ENCODE data around the gene TTLL11. TPM values are rescaled to one million over a fixed set of nuclear protein-coding genes. Genes with fewer than 3 reads are reported as not detected.

The TTLL11 gene
- total RNA-seq, 2 donors from 2014 or later = 11.7 to 11.9 TPM

GRCh38 chr9:121814594-121814993 lies 278.5 kb downstream of the TTLL11 start:
- Histone ChIP-seq H3K9me3 (no peaks in the 10 kb centered on the region), H3K36me3 (no peaks in the 10 kb centered on the region), H3K27me3 (replicated peaks; ENCODE audit: insufficient read depth) (no peaks in the 10 kb centered on the region), H3K4me1 (replicated peaks) (no peaks in the 10 kb centered on the region), H3K4me3 (no peak overlapping the region), H3K27ac (no peak overlapping the region)
- no peak for DNase-seq (ENCODE audit: low spot score)
- WGBS = 78% methylated on average over 11 of the region's 11 CpGs
- TF ChIP-seq POLR2A (IDR thresholded peaks at IDR 0.05) (no peak), POLR2AphosphoS5 (IDR thresholded peaks at IDR 0.05) (no peak), CTCF (IDR thresholded peaks at IDR 0.05) (no peak)
- intact Hi-C loops (cut with DNase I) = no loop called here

- Histone ChIP-seq H3K36me3 (no peaks in the 10 kb centered on the region), H3K4me1 (replicated peaks) (no peaks in the 10 kb centered on the region), H3K27me3 (replicated peaks; ENCODE audit: insufficient read depth) (no peaks in the 10 kb centered on the region), H3K4me3 (no peak overlapping the region), H3K9me3 (no peaks in the 10 kb centered on the region), H3K27ac (no peak overlapping the region)
- intact Hi-C loops (cut with DNase I) = no loop called here
- 88% methylated on average over 13 of the region's 13 CpGs for WGBS
- TF ChIP-seq CTCF (IDR thresholded peaks at IDR 0.05) (no peak), POLR2AphosphoS5 (IDR thresholded peaks at IDR 0.05) (no peak), POLR2A (IDR thresholded peaks at IDR 0.05) (no peak)
- DNase-seq (ENCODE audit: low spot score) = no peak
These were observed 279.4 kb downstream of the TTLL11 start for GRCh38 chr9:121813519-121814210.

GRCh38 chr9:121812159-121812735 lies 280.9 kb downstream of the TTLL11 start:
- no peaks in the 10 kb centered on the region for H3K9me3 ChIP-seq
- no peak overlapping the region for H3K4me3 ChIP-seq
- 91% methylated on average over 12 of the region's 12 CpGs for WGBS
- intact Hi-C loops (cut with DNase I) = no loop called here
- H3K4me1 ChIP-seq (replicated peaks) = no peaks in the 10 kb centered on the region
- TF ChIP-seq CTCF (IDR thresholded peaks at IDR 0.05) (no peak), POLR2AphosphoS5 (IDR thresholded peaks at IDR 0.05) (no peak), POLR2A (IDR thresholded peaks at IDR 0.05) (no peak)
- no peaks in the 10 kb centered on the region for H3K36me3 ChIP-seq
- no peaks in the 10 kb centered on the region for H3K27me3 ChIP-seq (replicated peaks; ENCODE audit: insufficient read depth)
- DNase-seq (ENCODE audit: low spot score) = no peak
- H3K27ac ChIP-seq = no peak overlapping the region

- Histone ChIP-seq H3K9me3 (no peaks in the 10 kb centered on the region), H3K4me1 (replicated peaks) (no peaks in the 10 kb centered on the region), H3K27me3 (replicated peaks; ENCODE audit: insufficient read depth) (no peaks in the 10 kb centered on the region), H3K4me3 (no peak overlapping the region), H3K36me3 (no peaks in the 10 kb centered on the region), H3K27ac (no peak overlapping the region)
- no peak for DNase-seq (ENCODE audit: low spot score)
- 87% methylated on average over 10 of the region's 10 CpGs for WGBS
- intact Hi-C loops (cut with DNase I) = no loop called here
- no peak for TF ChIP-seq POLR2AphosphoS5 (IDR thresholded peaks at IDR 0.05)
- TF ChIP-seq POLR2A (IDR thresholded peaks at IDR 0.05) = no peak
- no peak for TF ChIP-seq CTCF (IDR thresholded peaks at IDR 0.05)
These were observed 281.4 kb downstream of the TTLL11 start for GRCh38 chr9:121811751-121812150.

- no peak for DNase-seq (ENCODE audit: low spot score)
- no peaks in the 10 kb centered on the region for H3K27me3 ChIP-seq (replicated peaks; ENCODE audit: insufficient read depth)
- no peak for TF ChIP-seq POLR2AphosphoS5 (IDR thresholded peaks at IDR 0.05)
- TF ChIP-seq CTCF (IDR thresholded peaks at IDR 0.05) = no peak
- TF ChIP-seq POLR2A (IDR thresholded peaks at IDR 0.05) = no peak
- H3K27ac ChIP-seq = no peak overlapping the region
- 90% methylated on average over 9 of the region's 9 CpGs for WGBS
- no peaks in the 10 kb centered on the region for H3K36me3 ChIP-seq
- H3K4me1 ChIP-seq (replicated peaks) = no peaks in the 10 kb centered on the region
- intact Hi-C loops (cut with DNase I) = no loop called here
- no peaks in the 10 kb centered on the region for H3K9me3 ChIP-seq
- no peak overlapping the region for H3K4me3 ChIP-seq
These were observed 282.0 kb downstream of the TTLL11 start for GRCh38 chr9:121811140-121811539.

Data from prostate gland (tissue), 2 donors.